Activated T-helper 1 cell treated with anti-CD3 and anti-CD28 coated beads, Interleukin-2, amount 50 U/mL, for 16 hours (primary cell): Measurements from ENCODE around the gene DEFB127.
"Not testable (repeated sequence)": the region's sequence is repeated elsewhere in the genome, so short reads cannot be mapped to it uniquely, and the experiment has no call there.

Experiments used
- DNase-seq, 2 donors: peaks; one replicate each; pipeline ENCODE4 v3.0.0-alpha.2; 2020; ENCODE audit warnings: low read depth in 1 of 2, low spot score in 1 of 2

DEFB127 gene, protein sequence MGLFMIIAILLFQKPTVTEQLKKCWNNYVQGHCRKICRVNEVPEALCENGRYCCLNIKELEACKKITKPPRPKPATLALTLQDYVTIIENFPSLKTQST

DNA sequence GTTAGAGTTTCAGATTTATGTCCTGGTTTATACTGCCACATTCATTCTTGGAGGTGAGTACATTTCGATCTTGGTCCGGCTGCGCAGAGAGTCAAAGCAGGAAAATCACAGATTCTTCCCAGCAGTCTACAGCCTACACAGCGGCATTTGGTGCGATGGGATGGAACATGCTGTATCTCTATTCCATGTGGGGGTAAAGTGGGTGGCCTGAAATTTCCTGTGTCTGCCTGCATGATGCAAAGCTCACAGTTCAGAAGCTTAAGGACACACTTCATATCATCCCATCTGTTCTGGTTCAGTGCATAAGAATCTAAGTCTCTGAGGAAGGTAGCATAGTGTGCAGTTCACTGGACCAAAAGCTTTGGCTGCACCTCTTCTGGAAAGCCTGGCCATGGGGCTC lies at the start of gene DEFB127:
Gene DEFB127, plus strand, starts transcription at position 301 of the 400 bp plus-strand sequence. Its CDS starts 91 bp downstream, at position 392.
- no peak for DNase-seq

DNA sequence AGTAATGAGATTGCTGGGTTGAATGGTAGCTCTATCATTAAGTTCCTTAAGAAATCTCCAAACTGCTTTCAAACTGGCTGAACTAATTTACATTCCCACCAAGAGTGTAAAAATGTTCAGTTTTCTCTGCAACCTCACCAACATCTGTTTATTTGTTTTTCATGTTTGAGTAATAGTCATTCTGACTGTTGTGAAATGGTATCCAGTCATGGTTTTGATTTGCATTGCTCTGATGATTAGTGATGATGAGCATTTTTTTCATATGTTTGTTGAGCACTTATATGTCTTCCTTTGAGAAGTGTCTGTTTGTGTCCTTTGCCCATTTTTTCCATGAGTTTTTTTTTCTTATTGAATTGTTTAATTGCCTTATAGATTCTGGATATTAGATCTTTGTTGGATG lies 44.9 kb upstream of the DEFB127 start:
- no peak for DNase-seq

DNA sequence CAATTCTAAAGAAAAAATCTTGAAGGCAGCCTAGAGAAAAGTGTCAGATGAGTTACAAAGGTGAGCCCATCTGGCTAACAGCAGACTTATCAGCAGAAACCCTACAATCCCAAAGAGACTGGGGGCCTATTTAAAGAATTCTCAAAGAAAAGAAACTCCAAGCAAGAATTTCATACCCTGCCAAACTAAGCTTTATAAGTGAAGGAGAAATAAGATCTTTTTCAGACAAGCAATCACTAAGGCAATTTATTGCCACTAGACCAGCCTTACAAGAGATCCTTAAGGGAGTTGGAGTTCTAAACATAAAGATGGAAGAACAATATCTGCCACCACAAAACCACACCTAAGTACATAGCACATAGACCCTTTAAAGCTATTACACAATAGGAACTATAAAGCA lies 39.7 kb upstream of the DEFB127 start:
- no peak for DNase-seq

DNA sequence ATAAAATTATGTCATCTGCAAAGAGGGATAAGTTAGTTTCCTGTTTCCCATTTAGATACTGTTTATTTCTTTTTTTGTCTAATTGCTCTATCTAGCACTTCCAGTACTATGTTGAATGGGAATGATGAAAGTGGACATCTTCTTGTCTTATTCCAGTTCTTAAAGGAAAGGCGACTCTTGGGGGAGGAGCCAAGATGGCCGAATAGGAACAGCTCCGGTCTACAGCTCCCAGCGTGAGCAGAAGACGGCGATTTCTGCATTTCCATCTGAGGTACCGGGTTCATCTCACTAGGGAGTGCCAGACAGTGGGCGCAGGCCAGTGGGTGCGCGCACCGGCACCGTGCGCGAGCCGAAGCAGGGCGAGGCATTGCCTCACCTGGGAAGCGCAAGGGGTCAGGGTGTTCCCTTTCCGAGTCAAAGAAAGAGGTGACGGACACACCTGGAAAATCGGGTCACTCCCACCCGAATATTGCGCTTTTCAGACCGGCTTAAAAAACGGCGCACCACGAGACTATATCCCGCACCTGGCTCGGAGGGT lies 27.4 kb upstream of the DEFB127 start:
- DNase-seq: not testable (repeated sequence)

DNA sequence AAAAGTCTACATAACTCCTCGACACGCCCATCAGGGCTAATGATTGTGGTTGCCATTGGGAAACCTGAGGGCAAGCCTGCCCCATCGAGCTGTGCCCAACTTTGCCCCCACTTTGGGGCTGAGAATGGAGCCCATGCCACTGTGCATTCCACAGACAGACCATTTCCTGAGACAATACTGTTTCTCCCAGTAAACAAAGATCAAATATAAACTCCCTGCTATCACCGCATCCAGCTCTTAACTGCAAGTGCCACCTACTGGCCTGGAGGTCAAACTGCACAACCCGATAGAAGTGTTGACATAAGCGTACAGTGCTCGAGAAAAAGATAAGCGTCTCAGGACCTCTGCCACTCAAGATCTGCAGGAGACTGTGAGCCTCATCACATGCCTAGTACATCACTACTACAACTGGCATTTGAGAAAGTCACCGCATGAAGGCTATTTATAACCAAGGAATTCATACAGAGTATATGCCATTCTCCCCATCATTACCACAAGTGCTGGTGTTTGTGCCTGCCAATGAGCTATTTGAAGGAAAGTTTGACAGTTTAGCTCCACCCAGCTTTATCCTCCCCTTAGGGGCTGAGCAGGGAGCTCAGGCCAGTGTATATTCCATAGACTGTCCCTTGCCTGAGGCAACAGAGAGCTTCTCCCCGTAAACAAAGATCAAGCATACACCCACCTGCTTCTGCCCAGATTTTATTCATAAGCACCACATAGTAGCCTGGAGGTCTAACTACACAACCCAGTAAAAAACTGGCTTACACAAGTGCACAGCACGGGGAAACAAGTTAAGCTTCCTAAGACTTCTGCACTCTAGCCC lies 19.4 kb upstream of the DEFB127 start:
- DNase-seq: no peak

DNA sequence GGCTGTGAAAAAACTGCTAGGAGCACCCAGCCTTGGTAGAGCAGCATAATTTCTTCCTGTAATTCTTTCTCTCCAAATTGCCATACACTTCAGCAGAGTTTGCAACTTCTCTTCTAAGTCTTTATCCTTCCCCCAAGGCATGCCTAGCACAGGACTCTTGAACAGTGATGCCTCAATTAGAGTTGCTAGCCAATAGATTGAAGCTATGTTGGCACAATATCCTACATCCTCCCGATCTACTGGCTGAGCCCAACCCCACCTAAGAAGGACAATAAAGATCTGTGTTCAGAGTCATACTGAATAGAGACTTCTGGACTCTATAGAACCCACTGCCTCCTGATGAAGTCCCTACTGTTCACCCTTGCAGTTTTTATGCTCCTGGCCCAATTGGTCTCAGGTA lies 15.0 kb upstream of the DEFB127 start, which contains the start of gene DEFB126:
Gene DEFB126, plus strand, starts transcription at position 301 of the 400 bp plus-strand sequence. Its CDS starts 39 bp downstream, at position 340.
- DNase-seq: no peak

DNA sequence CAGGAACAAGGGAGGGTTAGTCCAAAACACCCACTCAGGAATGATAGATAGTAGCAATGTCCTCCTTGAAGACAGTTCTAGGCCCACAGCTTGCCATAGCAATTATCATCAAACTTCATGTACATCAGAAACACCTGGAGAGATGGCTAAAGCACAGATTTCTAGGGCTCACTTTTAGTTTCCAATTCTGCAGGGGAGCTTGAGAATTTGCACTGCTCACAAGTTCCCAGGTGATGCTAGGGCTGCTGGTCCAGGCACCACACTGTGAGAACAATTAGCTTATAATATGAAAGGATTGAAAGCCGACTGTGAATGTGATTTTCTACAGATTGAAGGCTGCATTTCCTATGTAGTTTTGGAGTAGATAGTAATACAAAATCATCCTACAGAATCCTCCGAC lies 11.4 kb upstream of the DEFB127 start:
- no peak for DNase-seq

DNA sequence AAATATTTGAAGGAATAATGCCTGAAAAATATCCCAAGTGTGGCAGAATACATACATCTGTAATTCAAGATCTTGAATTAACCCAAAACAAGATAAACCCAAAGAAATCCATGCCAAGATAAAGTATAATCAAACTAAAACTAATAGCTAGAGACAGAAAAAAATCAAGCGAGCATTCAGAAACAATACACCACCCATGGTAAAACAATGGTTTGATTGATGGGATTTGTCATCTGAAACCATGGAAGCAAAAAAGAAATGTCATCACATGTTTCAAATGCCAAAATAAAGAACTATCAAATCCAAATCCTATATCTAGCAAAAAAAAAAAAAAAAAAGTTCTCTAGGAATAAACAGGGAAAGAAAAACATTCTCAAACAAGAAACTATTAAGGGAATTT lies 5.1 kb upstream of the DEFB127 start:
- no peak for DNase-seq

DNA sequence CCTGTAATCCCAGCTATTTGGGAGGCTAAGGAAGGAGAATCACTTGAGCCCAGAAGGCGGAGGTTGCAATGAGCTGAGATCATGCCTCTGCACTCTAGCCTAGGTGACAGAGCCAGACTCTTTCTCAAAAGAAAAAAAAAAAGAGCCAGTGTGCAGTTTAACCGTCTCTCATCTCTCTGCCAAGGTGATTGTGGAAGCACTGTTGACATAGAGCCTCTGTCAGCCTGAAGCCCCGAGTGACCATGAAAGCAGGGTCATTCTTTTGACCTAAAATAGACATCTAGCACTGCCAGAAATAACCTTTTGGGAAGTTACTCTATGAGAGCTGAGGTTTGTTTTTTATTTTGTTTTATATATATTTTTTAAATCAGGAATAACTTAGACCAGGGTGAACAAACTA lies 7.4 kb downstream of the DEFB127 start:
- DNase-seq: no peak

DNA sequence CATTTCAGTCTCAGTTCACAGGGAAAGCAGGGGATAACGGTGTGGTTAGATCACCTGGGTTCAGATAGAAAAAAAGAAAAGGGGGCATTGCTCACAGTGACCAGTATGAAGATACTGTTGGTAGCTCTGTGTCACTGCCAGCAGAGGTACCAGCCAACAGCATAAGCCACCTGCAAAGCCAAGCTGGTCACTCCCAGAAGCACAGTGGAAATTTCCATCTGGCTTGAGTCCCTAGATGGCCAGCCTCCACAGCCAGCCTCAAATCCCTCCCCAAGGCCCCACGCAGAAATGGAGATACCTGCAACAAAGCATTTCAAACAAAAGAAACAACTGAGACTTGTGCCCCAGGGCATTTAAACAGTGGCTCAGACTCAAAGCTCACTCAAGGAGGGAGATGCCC lies 11.6 kb downstream of the DEFB127 start:
- DNase-seq: no peak

DNA sequence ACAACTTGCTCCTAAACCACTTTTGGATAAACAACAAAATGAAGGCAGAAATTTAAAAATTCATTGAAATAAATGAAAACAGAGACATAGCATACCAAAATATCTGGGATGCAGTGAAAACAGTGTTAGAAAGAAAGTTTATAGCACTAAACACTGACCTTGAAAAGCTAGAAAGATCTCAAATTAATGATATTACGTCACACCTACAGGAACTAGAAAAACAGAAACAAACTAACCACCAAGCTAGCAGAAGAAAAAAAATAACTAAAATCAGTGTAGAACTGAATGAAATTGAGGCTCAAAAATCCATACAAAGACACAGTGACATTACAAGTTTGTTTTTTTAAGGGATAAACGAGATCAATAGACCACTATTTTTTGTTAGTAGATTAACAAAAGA lies 27.0 kb downstream of the DEFB127 start:
- no peak for DNase-seq

DNA sequence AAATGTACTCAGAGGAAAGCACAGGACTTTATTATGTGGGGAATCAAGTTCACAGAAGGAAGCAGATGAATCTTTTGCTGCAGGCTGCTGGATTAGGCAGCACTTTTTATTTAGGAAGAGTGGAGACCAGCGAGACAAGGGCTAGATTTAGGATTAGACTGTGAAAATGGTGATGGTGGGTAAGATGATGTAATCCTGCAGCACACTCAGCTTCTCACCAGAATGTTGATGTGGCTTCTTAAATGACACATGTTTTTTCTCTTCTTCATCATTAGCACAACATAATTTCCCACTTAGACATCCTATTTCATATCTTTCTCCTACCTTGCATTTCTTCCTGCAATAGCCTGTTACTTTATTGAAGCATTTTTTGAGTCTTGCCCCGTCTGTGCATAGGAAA lies 30.5 kb downstream of the DEFB127 start:
- no peak for DNase-seq

DNA sequence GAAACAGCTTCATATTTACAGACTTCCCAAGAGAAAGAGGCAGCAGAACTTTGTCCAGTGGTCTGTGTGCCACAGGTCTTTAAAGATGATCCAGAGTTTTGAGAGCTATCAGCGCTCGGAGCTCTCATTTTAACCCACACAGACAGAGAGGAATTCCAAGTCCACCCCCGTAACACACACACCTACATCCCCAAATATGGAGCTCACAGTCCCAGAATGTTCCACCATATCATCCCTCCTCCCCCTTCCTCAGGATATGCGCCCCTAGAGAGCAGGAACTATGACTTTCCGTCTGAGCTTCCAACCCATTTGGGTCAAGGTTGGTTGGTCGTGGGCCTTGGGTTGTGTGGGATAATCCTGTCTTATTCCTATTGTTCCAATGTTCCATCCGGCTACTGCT lies 32.4 kb downstream of the DEFB127 start, which contains the start of gene DEFB128:
Gene DEFB128, minus strand, starts transcription at position 101 of the 400 bp plus-strand sequence. Its CDS starts 88 bp downstream, at position 13.
- no peak for DNase-seq

DNA sequence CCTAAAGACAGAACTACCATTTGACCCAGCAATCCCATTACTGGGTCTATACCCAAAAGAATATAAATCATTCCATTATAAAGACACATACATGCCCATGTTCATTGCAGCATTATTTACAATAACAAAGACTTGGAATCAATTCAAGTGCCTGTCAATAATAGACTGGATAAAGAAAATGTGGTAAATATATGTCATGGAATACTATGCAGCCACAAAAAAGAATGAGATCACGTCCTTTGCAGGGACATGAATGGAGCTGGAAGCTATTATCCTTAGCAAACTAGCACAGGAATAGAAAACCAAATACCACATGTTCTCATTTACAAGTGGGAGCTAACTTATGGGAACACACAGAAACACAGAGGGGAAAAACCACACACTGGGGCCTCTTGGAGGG lies 41.0 kb downstream of the DEFB127 start:
- DNase-seq: no peak

DNA sequence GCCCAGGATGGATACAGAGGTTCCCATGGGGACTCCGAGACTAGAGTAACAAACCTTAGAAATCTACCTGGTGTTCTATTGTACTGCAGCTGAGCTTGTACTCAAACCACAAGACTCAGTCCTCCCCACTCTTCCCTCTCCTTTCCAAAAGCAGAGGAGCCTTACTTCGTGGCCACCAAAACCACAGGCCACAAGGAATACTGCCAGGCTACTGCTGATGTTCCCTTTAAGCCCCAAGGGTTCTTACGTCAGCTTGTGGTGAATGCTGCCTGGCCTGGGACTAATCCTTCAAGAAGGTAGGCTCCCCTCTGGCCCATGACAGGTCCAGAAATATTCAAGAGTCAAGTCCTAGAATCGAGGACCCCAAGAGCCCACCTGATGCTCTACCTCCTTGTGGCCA lies 42.7 kb downstream of the DEFB127 start:
- DNase-seq: no peak

DNA sequence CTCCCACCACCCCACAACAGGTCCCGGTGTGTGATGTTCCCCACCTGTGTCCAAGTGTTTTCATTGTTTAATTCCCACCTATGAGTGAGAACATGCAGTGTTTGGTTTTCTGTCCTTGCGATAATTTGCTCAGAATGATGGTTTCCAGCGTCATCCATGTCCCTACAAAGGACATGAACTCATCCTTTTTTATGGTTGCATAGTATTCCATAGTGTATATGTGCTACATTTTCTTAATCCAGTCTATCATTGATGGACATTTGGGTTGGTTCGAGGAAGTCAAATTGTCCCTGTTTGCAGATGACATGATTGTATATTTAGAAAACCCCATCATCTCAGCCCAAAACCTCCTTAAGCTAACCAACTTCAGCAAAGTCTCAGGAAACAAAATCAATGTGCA lies 46.4 kb downstream of the DEFB127 start:
- not testable (repeated sequence) for DNase-seq
